DOHH2 (cell line): ENCODE data around the gene RAVER1.

Experiments
- CTCF ChIP-seq: fragments of 200-600 bp; sonication (generic); IDR thresholded peaks from one replicate; pipeline ENCODE4 v1.5.1; 2014; ENCODE audit warnings: antibody characterized with exemption, mild to moderate bottlenecking, low read depth, low read length; ENCODE audit not compliant: poor library complexity, severe bottlenecking
- EZH2phosphoT487 ChIP-seq: fragments of 200-600 bp; sonication (generic); IDR thresholded peaks from 2 replicates; pipeline ENCODE4 v1.6.1; 2017; ENCODE audit warnings: borderline replicate concordance, mild to moderate bottlenecking, antibody characterized with exemption, low read length, moderate library complexity, mixed read lengths

GRCh38 chr19:10334588-10335351 is 1.4 kb upstream of the RAVER1 start:
- peak; percentile 31 for TF ChIP-seq CTCF
- no peak for TF ChIP-seq EZH2phosphoT487
